ENCODE data around the gene FABP2. TPM values are rescaled to one million over a fixed set of nuclear protein-coding genes. Genes with fewer than 3 reads are reported as not detected.

The FABP2 gene
- total RNA-seq, 1 experiment from 2014 or later = not detected

DNA sequence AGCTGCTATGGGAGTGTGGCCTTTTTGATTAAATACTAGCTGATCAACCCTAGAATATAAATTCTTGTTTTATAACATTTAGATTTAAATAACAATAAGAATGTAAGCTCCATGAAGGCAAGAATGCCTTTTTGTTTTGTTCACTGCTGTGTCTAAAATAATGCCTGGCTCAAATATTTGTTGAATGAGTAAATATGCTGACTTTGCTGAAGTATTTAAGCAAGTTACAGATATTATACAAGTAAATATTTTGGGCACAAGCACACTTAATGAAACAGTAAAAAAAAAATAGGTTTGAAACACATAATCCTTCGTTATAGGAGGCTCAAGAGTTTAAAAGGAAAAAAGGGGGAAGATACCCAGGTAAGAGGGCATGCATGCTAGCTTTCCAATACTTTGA, 24.1 kb downstream of the FABP2 start:
- Histone ChIP-seq H3K56ac (ENCODE audit: insufficient read length, low read depth, low read length) (no peak overlapping the region), H2AFZ (ENCODE audit: low read length) (no peak overlapping the region), H2AK5ac (ENCODE audit: insufficient read length, low read length) (no peak overlapping the region), H4K8ac (replicated peaks; ENCODE audit: insufficient read length, low read depth, low read length) (no peak overlapping the region), H3K79me1 (ENCODE audit: insufficient read depth, low read depth, low read length, poor library complexity, severe bottlenecking) (no peaks in the 10 kb centered on the region), H3K79me2 (ENCODE audit: insufficient read depth, low read length) (peaks cover 2% of the 10 kb centered on the region; the same call in 1 of the 2 replicates), H2BK15ac (ENCODE audit: low read depth, low read length) (no peak overlapping the region), H3K18ac (ENCODE audit: insufficient read length, low read depth, low read length) (no peak overlapping the region), H3K9ac (ENCODE audit: extremely low read depth, insufficient read length, low read length) (no peak overlapping the region), H3K4ac (ENCODE audit: low read depth, low read length) (no peak overlapping the region), H3K23ac (ENCODE audit: insufficient read length, low read depth, low read length) (no peak overlapping the region), H3K14ac (ENCODE audit: insufficient read depth, low read length) (no peak overlapping the region), H2BK5ac (ENCODE audit: insufficient read length, low read length) (no peak overlapping the region), H2BK12ac (ENCODE audit: insufficient read length, low read depth, low read length) (no peak overlapping the region), H4K20me1 (ENCODE audit: control insufficient read depth, insufficient read depth, insufficient read length) (no peaks in the 10 kb centered on the region), H4K91ac (ENCODE audit: insufficient read length, low read depth, low read length) (no peak overlapping the region), H3K9me3 (ENCODE audit: control insufficient read depth, low read depth, low read length) (no peaks in the 10 kb centered on the region), H3K23me2 (ENCODE audit: insufficient read length, low read depth, low read length, poor library complexity, severe bottlenecking) (peaks cover 11% of the 10 kb centered on the region), H2BK120ac (ENCODE audit: low read depth, low read length, poor library complexity, severe bottlenecking) (no peak overlapping the region), H3K4me1 (ENCODE audit: insufficient read depth, low read length) (peaks cover 3% of the 10 kb centered on the region; the same call in 1 of the 2 replicates), H3K27me3 (ENCODE audit: insufficient read depth, low read length) (no peaks in the 10 kb centered on the region), H3T11ph (ENCODE audit: low read length) (no peak overlapping the region), H2BK20ac (ENCODE audit: low read depth, low read length, poor library complexity, severe bottlenecking) (no peak overlapping the region), H3K27ac (ENCODE audit: insufficient read length, low read depth, low read length) (no peak overlapping the region), H3K4me2 (ENCODE audit: insufficient read depth, insufficient read length, low read length) (no peak overlapping the region), H4K5ac (ENCODE audit: insufficient read length, low read depth, low read length) (no peak overlapping the region)
- no CpG with 5 or more reads among the region's 1 CpG for WGBS (ENCODE audit: extremely low coverage, insufficient read length, low lambda C conversion rate)
- DNase-seq = no peak
- Mint-ChIP-seq H3K27ac (no peak overlapping the region), H3K27me3 (ENCODE audit: low read depth) (no peaks in the 10 kb centered on the region), H3K4me3 (no peak overlapping the region; a peak in 1 of 5 replicates), H3K9me3 (peaks cover 0 to 6% of the 10 kb centered on the region in 2 experiments; a peak in 2 of 5 replicates), H3K4me1 (peaks cover 25 to 28% of the 10 kb centered on the region in 2 experiments), H3K36me3 (ENCODE audit: insufficient read depth in 1 of 3, low read depth in 3 of 3) (peaks cover 17 to 34% (median 31%) of the 10 kb centered on the region in 3 experiments; a peak in 6 of 7 replicates)
- TF ChIP-seq, protein P1, sequence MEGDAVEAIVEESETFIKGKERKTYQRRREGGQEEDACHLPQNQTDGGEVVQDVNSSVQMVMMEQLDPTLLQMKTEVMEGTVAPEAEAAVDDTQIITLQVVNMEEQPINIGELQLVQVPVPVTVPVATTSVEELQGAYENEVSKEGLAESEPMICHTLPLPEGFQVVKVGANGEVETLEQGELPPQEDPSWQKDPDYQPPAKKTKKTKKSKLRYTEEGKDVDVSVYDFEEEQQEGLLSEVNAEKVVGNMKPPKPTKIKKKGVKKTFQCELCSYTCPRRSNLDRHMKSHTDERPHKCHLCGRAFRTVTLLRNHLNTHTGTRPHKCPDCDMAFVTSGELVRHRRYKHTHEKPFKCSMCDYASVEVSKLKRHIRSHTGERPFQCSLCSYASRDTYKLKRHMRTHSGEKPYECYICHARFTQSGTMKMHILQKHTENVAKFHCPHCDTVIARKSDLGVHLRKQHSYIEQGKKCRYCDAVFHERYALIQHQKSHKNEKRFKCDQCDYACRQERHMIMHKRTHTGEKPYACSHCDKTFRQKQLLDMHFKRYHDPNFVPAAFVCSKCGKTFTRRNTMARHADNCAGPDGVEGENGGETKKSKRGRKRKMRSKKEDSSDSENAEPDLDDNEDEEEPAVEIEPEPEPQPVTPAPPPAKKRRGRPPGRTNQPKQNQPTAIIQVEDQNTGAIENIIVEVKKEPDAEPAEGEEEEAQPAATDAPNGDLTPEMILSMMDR (conservative IDR thresholded peaks at IDR 0.05) = no peak
